HepG2 (cell line): Measurements from ENCODE around the gene PHF3. TPM values are rescaled to one million over a fixed set of nuclear protein-coding genes. Genes with fewer than 3 reads are reported as not detected.

Source experiments
- CCDC6 ChIP-seq: sonication (generic); formaldehyde crosslinking; IDR thresholded peaks from 2 replicates; pipeline ENCODE4 v1.8.1; 2022; ENCODE audit warnings: mild to moderate bottlenecking, missing genetic modification reagents, moderate library complexity
- ETV6 ChIP-seq: sonication (generic); formaldehyde crosslinking; conservative IDR thresholded peaks from 2 replicates; pipeline ENCODE4 v1.4.0; 2020; ENCODE audit warnings: missing genetic modification reagents
- FOXO1 ChIP-seq: sonication (generic); formaldehyde crosslinking; IDR thresholded peaks from 2 replicates; pipeline ENCODE4 v1.4.0; 2020; ENCODE audit warnings: missing genetic modification reagents
- ISL2 ChIP-seq: sonication (generic); formaldehyde crosslinking; IDR thresholded peaks from 2 replicates; pipeline ENCODE4 v1.5.0; 2020; ENCODE audit warnings: missing genetic modification reagents
- JDP2 ChIP-seq: sonication (generic); formaldehyde crosslinking; IDR thresholded peaks from 2 replicates; pipeline ENCODE4 v1.8.1; 2022; ENCODE audit warnings: missing genetic modification reagents, borderline replicate concordance
- KDM3A ChIP-seq: IDR thresholded peaks from 2 replicates; pipeline ENCODE4 v1.6.1; 2018; ENCODE audit warnings: low read depth, missing compliant biosample characterization
- MAFG ChIP-seq: sonication (generic); formaldehyde crosslinking; IDR thresholded peaks from 2 replicates; pipeline ENCODE4 v1.5.1; 2020; ENCODE audit warnings: mild to moderate bottlenecking, missing genetic modification reagents
- NONO ChIP-seq, 2 experiments: fragments of 450-650 bp in 1 of 2; sonication (generic) in 1 of 2; formaldehyde crosslinking in 1 of 2; IDR thresholded peaks in 1 of 2; conservative IDR thresholded peaks in 1 of 2; 2 replicates each; pipeline versions ENCODE4 v1.6.1 to v1.8.0; 2017 to 2022; ENCODE audit warnings: mild to moderate bottlenecking in 1 of 2, missing genetic modification reagents in 1 of 2, moderate library complexity in 1 of 2
- PHF5A ChIP-seq: IDR thresholded peaks from one replicate; pipeline ENCODE4 v1.6.1; 2018; ENCODE audit warnings: low read depth, missing genetic modification reagents; ENCODE audit not compliant: unreplicated experiment
- SSRP1 ChIP-seq: IDR thresholded peaks from 2 replicates; pipeline ENCODE4 v1.6.1; 2016; ENCODE audit warnings: control low read depth
- XRCC5 ChIP-seq: fragments of 200-400 bp; formaldehyde crosslinking; optimal IDR thresholded peaks from 2 replicates; pipeline ENCODE3; 2017; ENCODE audit warnings: mild to moderate bottlenecking, low read length
- ZHX1 ChIP-seq: sonication (generic); formaldehyde crosslinking; IDR thresholded peaks from 2 replicates; pipeline ENCODE4 v1.8.1; 2022; ENCODE audit warnings: low read depth, mild to moderate bottlenecking, missing genetic modification reagents
- ZMYM2 ChIP-seq: sonication (generic); formaldehyde crosslinking; IDR thresholded peaks from 2 replicates; pipeline ENCODE4 v1.8.0; 2022; ENCODE audit warnings: mild to moderate bottlenecking, missing genetic modification reagents
- ZNF562 ChIP-seq: sonication (generic); formaldehyde crosslinking; IDR thresholded peaks from 2 replicates; pipeline ENCODE4 v1.8.0; 2022; ENCODE audit warnings: missing genetic modification reagents, borderline replicate concordance
- ZNF569 ChIP-seq: sonication (generic); formaldehyde crosslinking; IDR thresholded peaks from 2 replicates; pipeline ENCODE4 v1.5.0; 2020; ENCODE audit warnings: mild to moderate bottlenecking, missing genetic modification reagents, moderate library complexity, borderline replicate concordance
- ZNF687 ChIP-seq: sonication (generic); formaldehyde crosslinking; IDR thresholded peaks from 2 replicates; pipeline ENCODE4 v1.5.1; 2020; ENCODE audit warnings: mild to moderate bottlenecking, missing genetic modification reagents, moderate library complexity
- ZNF724P ChIP-seq: sonication (generic); formaldehyde crosslinking; IDR thresholded peaks from 2 replicates; pipeline ENCODE4 v1.8.0; 2022; ENCODE audit warnings: missing genetic modification reagents, borderline replicate concordance
- polyA plus RNA-seq, 8 experiments: library from polyadenylated mRNA; depleted of rRNA in 3 of 8; stranded (reverse) in 7 of 8; unstranded in 1 of 8; fragments of >200 nt; fragmentation: Illumina TruSeq in 4 of 8; extraction: Trizol in 4 of 8; gene quantifications; 2 replicates each; pipeline versions ENCODE4 v1.2.1 to v1.2.3, GENCODE V29; 2011 to 2016; ENCODE audit warnings: low read depth in 4 of 8, missing spikeins in 1 of 8, mixed read lengths in 1 of 8; ENCODE audit not compliant: insufficient read depth in 1 of 8
- total RNA-seq, 5 experiments: library from RNA; depleted of rRNA; stranded (reverse); fragments of >200 nt; fragmentation: Illumina TruSeq; extraction: Trizol; gene quantifications; 2 replicates each; pipeline ENCODE4 v1.2.3, GENCODE V29; 2016; ENCODE audit warnings: low read depth in 1 of 5
- TF ChIP-seq, protein P1 (sequence below): sonication (generic); formaldehyde crosslinking; IDR thresholded peaks from 2 replicates; pipeline ENCODE4 v1.8.0; 2023; ENCODE audit warnings: mild to moderate bottlenecking, missing genetic modification reagents
- TF ChIP-seq, protein P2 (sequence below): sonication (generic); formaldehyde crosslinking; IDR thresholded peaks from 2 replicates; pipeline ENCODE4 v1.4.0; 2020; ENCODE audit warnings: missing genetic modification reagents, borderline replicate concordance

The PHF3 gene
- total and polyA plus RNA-seq, 2 of the 13 experiments (the other 11 are each of a cell fraction or from before 2014, with no cell fraction given): 19.8 to 70.4 TPM

GRCh38 chr6:63589952-63590411 lies 45.6 kb upstream of the PHF3 start (continued):
- TF ChIP-seq ZNF724P (CRISPR knock-in tag): no peak
- TF ChIP-seq XRCC5: no peak
- TF ChIP-seq, protein P1, sequence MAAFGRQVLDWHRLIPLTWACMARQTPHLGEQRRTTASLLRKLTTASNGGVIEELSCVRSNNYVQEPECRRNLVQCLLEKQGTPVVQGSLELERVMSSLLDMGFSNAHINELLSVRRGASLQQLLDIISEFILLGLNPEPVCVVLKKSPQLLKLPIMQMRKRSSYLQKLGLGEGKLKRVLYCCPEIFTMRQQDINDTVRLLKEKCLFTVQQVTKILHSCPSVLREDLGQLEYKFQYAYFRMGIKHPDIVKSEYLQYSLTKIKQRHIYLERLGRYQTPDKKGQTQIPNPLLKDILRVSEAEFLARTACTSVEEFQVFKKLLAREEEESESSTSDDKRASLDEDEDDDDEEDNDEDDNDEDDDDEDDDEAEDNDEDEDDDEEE (CRISPR knock-in tag): no peak
- TF ChIP-seq ZNF569 (CRISPR knock-in tag): no peak
- peak; percentile 68; the same call in 1 of the 2 replicates for TF ChIP-seq KDM3A (CRISPR knock-in tag)
- TF ChIP-seq ZMYM2 (CRISPR knock-in tag): no peak
- TF ChIP-seq MAFG (CRISPR knock-in tag): no peak
- no peak for TF ChIP-seq NONO (IDR thresholded peaks at IDR 0.05)
- TF ChIP-seq NONO (CRISPR knock-in tag; conservative IDR thresholded peaks at IDR 0.05): no peak
- peak; percentile 56 for TF ChIP-seq PHF5A
- TF ChIP-seq, protein P2, sequence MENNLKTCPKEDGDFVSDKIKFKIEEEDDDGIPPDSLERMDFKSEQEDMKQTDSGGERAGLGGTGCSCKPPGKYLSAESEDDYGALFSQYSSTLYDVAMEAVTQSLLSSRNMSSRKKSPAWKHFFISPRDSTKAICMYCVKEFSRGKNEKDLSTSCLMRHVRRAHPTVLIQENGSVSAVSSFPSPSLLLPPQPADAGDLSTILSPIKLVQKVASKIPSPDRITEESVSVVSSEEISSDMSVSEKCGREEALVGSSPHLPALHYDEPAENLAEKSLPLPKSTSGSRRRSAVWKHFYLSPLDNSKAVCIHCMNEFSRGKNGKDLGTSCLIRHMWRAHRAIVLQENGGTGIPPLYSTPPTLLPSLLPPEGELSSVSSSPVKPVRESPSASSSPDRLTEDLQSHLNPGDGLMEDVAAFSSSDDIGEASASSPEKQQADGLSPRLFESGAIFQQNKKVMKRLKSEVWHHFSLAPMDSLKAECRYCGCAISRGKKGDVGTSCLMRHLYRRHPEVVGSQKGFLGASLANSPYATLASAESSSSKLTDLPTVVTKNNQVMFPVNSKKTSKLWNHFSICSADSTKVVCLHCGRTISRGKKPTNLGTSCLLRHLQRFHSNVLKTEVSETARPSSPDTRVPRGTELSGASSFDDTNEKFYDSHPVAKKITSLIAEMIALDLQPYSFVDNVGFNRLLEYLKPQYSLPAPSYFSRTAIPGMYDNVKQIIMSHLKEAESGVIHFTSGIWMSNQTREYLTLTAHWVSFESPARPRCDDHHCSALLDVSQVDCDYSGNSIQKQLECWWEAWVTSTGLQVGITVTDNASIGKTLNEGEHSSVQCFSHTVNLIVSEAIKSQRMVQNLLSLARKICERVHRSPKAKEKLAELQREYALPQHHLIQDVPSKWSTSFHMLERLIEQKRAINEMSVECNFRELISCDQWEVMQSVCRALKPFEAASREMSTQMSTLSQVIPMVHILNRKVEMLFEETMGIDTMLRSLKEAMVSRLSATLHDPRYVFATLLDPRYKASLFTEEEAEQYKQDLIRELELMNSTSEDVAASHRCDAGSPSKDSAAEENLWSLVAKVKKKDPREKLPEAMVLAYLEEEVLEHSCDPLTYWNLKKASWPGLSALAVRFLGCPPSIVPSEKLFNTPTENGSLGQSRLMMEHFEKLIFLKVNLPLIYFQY (CRISPR knock-in tag): no peak
- TF ChIP-seq ZHX1: no peak
- peak; percentile 51; the same call in 1 of the 2 replicates for TF ChIP-seq ISL2 (CRISPR knock-in tag)
- TF ChIP-seq ETV6 (CRISPR knock-in tag): no peak
- TF ChIP-seq SSRP1 (CRISPR knock-in tag): no peak
- TF ChIP-seq CCDC6: 0 out of 2 replicates have a peak, but pooled peaks have one; percentile 29
- no peak for TF ChIP-seq JDP2 (CRISPR knock-in tag)
- no peak for TF ChIP-seq ZNF562
- TF ChIP-seq ZNF687 (CRISPR knock-in tag): no peak
- TF ChIP-seq FOXO1 (CRISPR knock-in tag): peak; percentile 93
